Right cardiac atrium (tissue), 5 donors: ENCODE measurements around the gene FGF14. TPM values are rescaled to one million over a fixed set of nuclear protein-coding genes. Genes with fewer than 3 reads are reported as not detected.

Source experiments
- ATAC-seq, 2 donors: fragments of 200-7000 bp; cut with Tn5 transposase; one replicate each; pipeline versions ENCODE4 v1.8.0 to v1.9.1; 2020; ENCODE audit warnings: moderate library complexity in 2 of 2, mild to moderate bottlenecking in 1 of 2
- DNase-seq, 3 donors: peaks; one replicate each; pipeline ENCODE4 v3.0.0-alpha.2; 2020
- H3K27ac ChIP-seq: one replicate; pipeline ENCODE4 v1.5.1; 2013; ENCODE audit warnings: mild to moderate bottlenecking, low read length, control low read depth, moderate library complexity
- H3K27me3 ChIP-seq: one replicate; pipeline ENCODE4 v1.6.1; 2013; ENCODE audit not compliant: control insufficient read depth, insufficient read depth
- H3K4me1 ChIP-seq: one replicate; pipeline ENCODE4 v1.6.1; 2013; ENCODE audit warnings: low read length; ENCODE audit not compliant: control insufficient read depth, insufficient read depth
- H3K4me3 ChIP-seq: one replicate; pipeline ENCODE4 v1.5.1; 2013; ENCODE audit warnings: low read length, control low read depth
- H3K9me3 ChIP-seq: one replicate; pipeline ENCODE4 v1.6.1; 2013; ENCODE audit warnings: low read length; ENCODE audit not compliant: control insufficient read depth
- WGBS: extraction: QIAGEN DNeasy Blood & Tissue Kit; methylation state at CpG from one replicate; pipeline ENCODE4 v1.1.7; 2013; 5-methylcytosine and 5-hydroxymethylcytosine counted together
- intact Hi-C, 4 donors: fragments of 100-400 bp; cut with DNase I; formaldehyde crosslinking; loops; one replicate each; pipeline versions ENCODE4 v1.11.0 to v1.14.0; 2022 to 2023
- polyA plus RNA-seq: library from polyadenylated mRNA; stranded (reverse); fragments of 200-250 nt; gene quantifications from one replicate; pipeline ENCODE4 v1.2.3, GENCODE V29; 2013
- total RNA-seq, 4 donors: library from RNA; stranded (reverse); fragmentation: NEBNext Ultra II Directional; extraction: Animal tissue kit (Norgen Biotek cat#: 25700); gene quantifications; one replicate each; pipeline ENCODE4 v1.2.1, GENCODE V29; 2021
- donor health status: healthy with polysubstance abuse.
- donor health status: DM: no; HTN: yes; CAD: no.
- donor health status: DM: no; HTN: no; CAD: no.
- donor health status: DM: no; HTN: yes; CAD: no; lungs with severe emphysema.
- donor health status: DM: yes; HTN: yes; CAD: no.

The FGF14 gene
- total and polyA plus RNA-seq, 5 donors = 0.54 to 4.9 (median 3.0) TPM

GRCh38 chr13:101925731-101926130 lies 476.1 kb downstream of the FGF14 start:
- H3K27ac ChIP-seq = no peak overlapping the region
- H3K4me1 ChIP-seq = no peaks in the 10 kb centered on the region
- H3K9me3 ChIP-seq = no peaks in the 10 kb centered on the region
- no peak for DNase-seq
- H3K27me3 ChIP-seq = no peaks in the 10 kb centered on the region
- no peak overlapping the region for H3K4me3 ChIP-seq
- WGBS = 51% methylated on average over 2 of the region's 2 CpGs
- intact Hi-C loops = no loop called here
- no peak for ATAC-seq

- Histone ChIP-seq H3K27me3 (no peaks in the 10 kb centered on the region), H3K4me3 (peak overlapping the region; percentile 18), H3K27ac (no peak overlapping the region), H3K9me3 (no peaks in the 10 kb centered on the region), H3K4me1 (no peaks in the 10 kb centered on the region)
- ATAC-seq (peak; percentile 43 to 59), DNase-seq (peak; percentile 18 to 78 (median 68))
- WGBS = 1% methylated on average over 24 of the region's 24 CpGs
- intact Hi-C loops = loop anchor here in 1 of 4 donors (10.0 kb wide), 2 partner anchors 135 to 775 kb away; no protein-coding TSS in a partner anchor
Observed at GRCh38 chr13:101919541-101920181, 482.2 kb downstream of the FGF14 start.

GRCh38 chr13:101917833-101918661 lies 483.8 kb downstream of the FGF14 start:
- Histone ChIP-seq H3K27ac (no peak overlapping the region), H3K27me3 (no peaks in the 10 kb centered on the region), H3K4me3 (no peak overlapping the region), H3K9me3 (no peaks in the 10 kb centered on the region), H3K4me1 (no peaks in the 10 kb centered on the region)
- DNase-seq (no peak), ATAC-seq (no peak)
- intact Hi-C loops = loop anchor here in 1 of 4 donors (10.0 kb wide), 2 partner anchors 133 to 773 kb away; no protein-coding TSS in a partner anchor
- 11% methylated on average over 14 of the region's 14 CpGs for WGBS

GRCh38 chr13:101917475-101917810 lies 484.4 kb downstream of the FGF14 start:
- no peaks in the 10 kb centered on the region for H3K27me3 ChIP-seq
- no peaks in the 10 kb centered on the region for H3K9me3 ChIP-seq
- H3K27ac ChIP-seq = no peak overlapping the region
- ATAC-seq (no peak), DNase-seq (no peak)
- no peaks in the 10 kb centered on the region for H3K4me1 ChIP-seq
- H3K4me3 ChIP-seq = no peak overlapping the region
- intact Hi-C loops = loop anchor here in 1 of 4 donors (10.0 kb wide), 2 partner anchors 133 to 773 kb away; no protein-coding TSS in a partner anchor
- WGBS = 2% methylated on average over 16 of the region's 16 CpGs

- 1% methylated on average over 72 of the region's 73 CpGs for WGBS
- DNase-seq (peak in 1 of 3 donors; percentile 42), ATAC-seq (peak; percentile 34 to 42)
- intact Hi-C loops = loop anchor here in 1 of 4 donors (10.0 kb wide), 2 partner anchors 132 to 772 kb away; no protein-coding TSS in a partner anchor
- Histone ChIP-seq H3K27ac (no peak overlapping the region), H3K9me3 (no peaks in the 10 kb centered on the region), H3K4me3 (peak overlapping the region; percentile 41), H3K27me3 (no peaks in the 10 kb centered on the region), H3K4me1 (no peaks in the 10 kb centered on the region)
Observed at GRCh38 chr13:101916775-101917474, 484.9 kb downstream of the FGF14 start.

GRCh38 chr13:101916108-101916774 lies 485.6 kb downstream of the FGF14 start:
- no peaks in the 10 kb centered on the region for H3K27me3 ChIP-seq
- intact Hi-C loops = loop anchor here in 1 of 4 donors (10.0 kb wide), 2 partner anchors 131 to 771 kb away; no protein-coding TSS in a partner anchor
- ATAC-seq (peak; percentile 65 to 66), DNase-seq (peak; percentile 28 to 83 (median 74))
- H3K27ac ChIP-seq = no peak overlapping the region
- H3K4me1 ChIP-seq = no peaks in the 10 kb centered on the region
- H3K9me3 ChIP-seq = no peaks in the 10 kb centered on the region
- 2% methylated on average over 62 of the region's 62 CpGs for WGBS
- peak overlapping the region; percentile 41 for H3K4me3 ChIP-seq

- H3K27ac ChIP-seq = no peak overlapping the region
- DNase-seq = peak in 1 of 3 donors; percentile 11
- no peaks in the 10 kb centered on the region for H3K4me1 ChIP-seq
- 4% methylated on average over 13 of the region's 13 CpGs for WGBS
- no peak overlapping the region for H3K4me3 ChIP-seq
- intact Hi-C loops = loop anchor here in 1 of 4 donors (10.0 kb wide), 2 partner anchors 131 to 771 kb away; no protein-coding TSS in a partner anchor
- H3K27me3 ChIP-seq = no peaks in the 10 kb centered on the region
- H3K9me3 ChIP-seq = no peaks in the 10 kb centered on the region
- no peak for ATAC-seq
Observed at GRCh38 chr13:101915755-101916107, 486.1 kb downstream of the FGF14 start.

- WGBS = 21% methylated on average over 7 of the region's 7 CpGs
- no peak for ATAC-seq
- H3K27me3 ChIP-seq = no peaks in the 10 kb centered on the region
Observed at GRCh38 chr13:101915331-101915730, 486.5 kb downstream of the FGF14 start.

GRCh38 chr13:101911752-101912151 lies 490.1 kb downstream of the FGF14 start:
- H3K4me1 ChIP-seq = no peaks in the 10 kb centered on the region
- no peaks in the 10 kb centered on the region for H3K9me3 ChIP-seq
- 74% methylated on average over 2 of the region's 2 CpGs for WGBS
- no peak overlapping the region for H3K4me3 ChIP-seq
- no peak for DNase-seq
- no peak overlapping the region for H3K27ac ChIP-seq
- intact Hi-C loops = loop anchor here in 1 of 4 donors (10.0 kb wide), 2 partner anchors 127 to 767 kb away; no protein-coding TSS in a partner anchor
- no peak for ATAC-seq
- H3K27me3 ChIP-seq = no peaks in the 10 kb centered on the region

More at GRCh38 chr13:101915331-101915730, 486.5 kb downstream of the FGF14 start:
- Histone ChIP-seq H3K27ac (no peak overlapping the region), H3K9me3 (no peaks in the 10 kb centered on the region), H3K4me3 (no peak overlapping the region), H3K4me1 (no peaks in the 10 kb centered on the region)
- no peak for DNase-seq
- intact Hi-C loops = loop anchor here in 1 of 4 donors (10.0 kb wide), 2 partner anchors 131 to 771 kb away; no protein-coding TSS in a partner anchor

GRCh38 chr13:101903890-101904289 lies 498.0 kb downstream of the FGF14 start:
- no peak for ATAC-seq
- no peak overlapping the region for H3K4me3 ChIP-seq
- H3K27ac ChIP-seq = no peak overlapping the region
- H3K4me1 ChIP-seq = no peaks in the 10 kb centered on the region
- WGBS = 63% methylated on average over 3 of the region's 3 CpGs
- intact Hi-C loops = no loop called here
- DNase-seq = no peak
- no peaks in the 10 kb centered on the region for H3K27me3 ChIP-seq
- H3K9me3 ChIP-seq = no peaks in the 10 kb centered on the region
